HG03457 (cell line): Measurements from ENCODE around the gene KCTD14.
"Not testable (repeated sequence)": the region's sequence is repeated elsewhere in the genome, so short reads cannot be mapped to it uniquely, and the experiment has no call there.

Experiments used
- ATAC-seq: cut with Tn5 transposase; IDR thresholded peaks from one replicate; pipeline ENCODE4 v1.9.1; 2021; ENCODE audit warnings: moderate number of reproducible peaks; ENCODE audit not compliant: unreplicated experiment

KCTD14 gene

DNA sequence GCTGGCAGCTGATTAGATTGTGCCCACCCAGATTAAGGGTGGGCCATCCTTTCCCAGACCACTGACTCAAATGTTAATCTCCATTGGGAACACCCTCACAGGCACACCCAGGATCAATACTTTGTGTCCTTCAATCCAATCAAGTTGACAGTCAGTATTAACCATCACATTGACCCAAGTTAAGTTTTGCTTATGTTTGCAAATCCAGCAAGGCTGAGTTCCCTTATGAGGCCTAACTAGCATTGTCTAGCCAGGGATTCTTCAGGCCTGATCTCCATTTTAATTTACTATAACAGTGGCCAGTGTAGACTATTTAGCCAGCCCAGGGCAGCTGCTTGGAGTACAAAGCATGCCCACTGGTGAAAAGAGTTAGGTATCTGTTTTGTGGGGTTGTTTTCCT, 2.3 kb upstream of the KCTD14 start:
- no peak for ATAC-seq

DNA sequence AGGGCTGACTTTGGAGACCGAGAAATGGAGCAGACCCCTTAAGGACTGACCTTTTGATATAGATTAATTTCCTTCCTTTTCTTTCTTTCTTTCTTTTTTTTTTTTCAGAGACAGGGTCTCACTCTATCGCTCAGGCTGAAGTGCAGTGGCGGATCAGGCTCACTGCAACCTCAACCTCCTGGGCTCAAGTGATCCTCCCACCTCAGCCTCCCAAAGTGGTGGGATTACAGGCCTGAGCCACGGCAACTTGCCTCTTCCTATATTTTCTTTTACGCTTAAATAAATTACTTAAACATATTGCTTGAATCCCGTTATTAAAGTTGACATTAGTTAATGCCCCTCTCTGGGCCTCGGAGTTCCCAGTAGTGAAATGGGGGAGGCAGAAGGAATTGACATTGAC, 350 bp upstream of the KCTD14 start:
- ATAC-seq: no peak

DNA sequence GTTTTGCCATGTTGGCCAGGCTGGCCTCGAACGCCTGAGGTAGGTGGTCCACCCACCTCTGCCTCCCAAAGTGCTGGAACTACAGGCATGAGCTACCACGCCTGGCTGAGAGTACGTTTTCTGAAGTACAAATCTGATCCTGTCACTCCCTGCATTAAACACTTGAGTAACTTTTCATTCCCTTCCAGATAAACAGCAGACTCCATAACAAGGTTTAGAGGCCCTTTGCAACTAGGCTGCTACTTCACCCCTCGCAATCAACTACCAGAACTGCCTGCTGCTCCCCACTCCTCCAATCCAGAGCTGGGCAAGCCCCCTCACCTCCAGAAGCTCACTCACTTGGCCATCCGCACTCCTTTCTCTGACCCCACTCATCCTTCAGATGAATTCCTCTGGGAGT, 1.5 kb downstream of the KCTD14 start:
- no peak for ATAC-seq

DNA sequence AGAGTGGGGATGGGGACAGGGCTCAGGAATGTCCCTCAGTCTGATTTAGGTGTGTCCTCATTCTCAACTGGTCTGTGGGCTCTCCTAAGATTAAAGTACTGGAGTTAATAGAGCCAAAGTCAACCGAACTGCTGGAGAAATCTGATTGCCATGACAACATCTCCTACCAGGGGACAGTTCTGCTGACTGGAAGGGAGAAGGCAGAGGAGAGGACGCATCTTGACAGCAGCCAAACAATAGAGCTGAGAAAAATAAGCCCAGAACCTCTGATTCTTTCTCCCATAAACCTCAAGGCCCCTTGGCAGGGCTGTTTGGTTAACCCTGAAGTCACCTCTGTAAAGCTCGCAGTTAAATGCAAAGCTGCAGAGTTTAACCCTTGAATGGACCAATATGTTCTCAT, 2.8 kb downstream of the KCTD14 start:
- ATAC-seq: no peak

DNA sequence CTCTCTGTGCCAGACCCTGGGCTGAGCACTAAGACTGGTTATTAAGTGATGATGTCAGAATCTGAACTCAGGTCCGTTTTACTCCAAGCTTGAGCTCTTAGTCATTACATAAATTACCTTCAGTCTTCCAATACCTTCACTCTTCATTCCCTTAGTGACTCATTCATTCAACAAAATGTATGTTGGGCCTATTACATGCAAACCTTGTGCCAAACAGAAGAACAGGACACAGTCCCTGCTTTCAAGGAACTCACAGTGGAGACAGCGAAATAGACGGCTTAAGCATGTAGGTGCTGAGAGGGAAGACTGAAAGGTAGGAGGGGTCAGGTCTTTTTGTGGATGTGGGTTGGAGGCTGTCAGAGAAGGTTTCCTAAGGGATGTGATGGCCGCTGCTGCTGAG, 3.3 kb downstream of the KCTD14 start:
- ATAC-seq: no peak

DNA sequence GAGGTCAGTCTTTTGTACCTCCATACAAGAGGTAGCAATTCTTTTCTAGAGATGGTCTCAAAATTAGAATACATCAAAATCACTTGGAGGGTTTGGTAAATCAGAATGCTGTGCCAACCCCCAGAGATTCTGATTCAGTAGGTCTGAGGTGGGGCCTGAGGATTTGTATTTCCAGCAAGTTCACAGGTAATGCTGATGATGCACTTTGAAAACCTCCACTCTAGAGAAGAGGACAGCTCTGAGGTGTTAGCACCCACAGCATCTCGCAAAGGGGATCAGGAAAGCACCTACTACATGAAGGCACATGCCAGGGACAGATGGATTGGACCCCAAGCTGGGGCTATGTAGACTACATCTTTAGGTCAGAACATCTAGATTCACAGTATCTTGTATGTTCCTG, 7.2 kb downstream of the KCTD14 start:
- no peak for ATAC-seq

DNA sequence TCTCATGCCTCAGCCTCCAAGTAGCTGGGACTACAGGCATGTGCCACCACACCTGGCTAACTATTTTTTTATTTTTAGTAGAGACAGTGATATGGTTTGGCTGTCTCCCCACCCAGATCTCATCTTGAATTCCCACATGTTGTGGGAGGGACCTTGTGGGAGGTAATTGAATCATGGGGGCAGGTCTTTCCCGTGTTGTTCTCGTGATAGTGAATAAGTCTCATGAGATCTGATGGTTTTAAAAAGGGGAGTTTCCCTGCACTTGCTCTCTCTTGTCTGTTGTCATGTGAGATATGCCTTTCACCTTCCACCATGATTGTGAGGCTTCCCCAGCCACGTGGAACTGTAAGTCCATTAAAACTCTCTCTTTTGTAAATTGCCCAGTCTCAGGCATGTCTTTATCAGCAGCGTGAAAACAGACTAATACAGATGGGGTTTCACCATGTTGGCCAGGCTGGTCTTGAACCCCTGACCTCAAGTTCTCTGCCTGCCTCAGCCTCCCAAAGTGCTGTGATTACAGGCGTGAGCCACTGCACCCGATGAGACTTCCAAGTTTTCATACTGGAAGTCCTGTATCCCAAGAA, 8.0 kb downstream of the KCTD14 start:
- ATAC-seq: not testable (repeated sequence)

DNA sequence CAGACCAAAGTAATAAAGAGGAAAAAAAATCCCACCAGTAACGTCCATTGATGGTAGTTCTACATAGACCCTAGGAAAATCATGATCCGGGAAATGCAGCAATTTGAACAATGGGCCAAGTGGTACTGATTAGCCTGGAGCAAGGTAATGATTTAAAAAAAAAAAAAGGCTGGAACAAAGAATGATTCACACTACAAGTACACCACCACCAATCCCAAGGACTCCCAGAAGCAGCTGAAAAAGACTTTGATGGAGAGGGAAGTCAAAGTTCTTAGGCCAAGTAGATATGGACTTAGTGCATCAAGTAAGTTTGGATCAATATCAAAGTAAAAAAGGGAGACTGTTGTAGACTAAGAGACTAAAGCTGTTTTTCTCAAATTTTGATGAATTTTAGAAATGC, 11.8 kb downstream of the KCTD14 start:
- no peak for ATAC-seq

DNA sequence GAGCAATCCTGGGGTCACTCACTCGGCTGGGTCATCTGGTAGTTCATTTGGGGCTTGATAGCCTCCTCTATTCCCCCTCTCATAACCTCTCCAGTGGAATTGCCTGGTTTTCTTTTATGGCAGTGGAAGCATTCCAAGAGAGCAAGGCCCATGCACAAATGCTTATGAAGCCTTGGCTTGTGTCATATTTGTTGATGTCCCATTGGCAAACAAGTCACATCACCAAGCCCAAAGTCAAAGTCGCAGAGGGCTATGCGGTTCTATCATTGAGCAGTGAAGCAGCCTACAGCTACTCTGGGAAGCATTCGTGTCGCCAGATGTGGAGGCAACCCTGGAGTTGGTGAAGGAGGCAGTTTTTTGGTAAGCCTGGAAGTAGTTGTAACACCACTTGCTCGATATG, 12.3 kb downstream of the KCTD14 start:
- ATAC-seq: no peak

DNA sequence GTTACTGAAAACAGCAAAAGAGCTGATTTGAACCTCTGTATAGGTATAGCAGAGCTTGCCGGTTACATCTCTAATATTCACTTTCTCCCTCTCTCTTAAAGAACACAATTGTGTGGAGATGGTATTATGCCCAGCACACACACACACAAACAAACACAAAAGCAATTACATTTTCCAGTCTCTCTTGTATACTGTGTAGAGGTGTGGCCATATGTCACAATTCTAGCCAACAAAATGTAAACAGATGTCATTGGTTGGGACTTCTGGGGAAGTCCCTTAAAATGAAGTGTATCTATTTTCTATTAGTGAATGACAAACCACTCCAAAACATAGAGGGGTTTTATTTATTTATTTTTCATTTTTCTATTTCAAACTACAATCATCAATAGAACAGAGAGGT, 12.8 kb downstream of the KCTD14 start:
- ATAC-seq: no peak

DNA sequence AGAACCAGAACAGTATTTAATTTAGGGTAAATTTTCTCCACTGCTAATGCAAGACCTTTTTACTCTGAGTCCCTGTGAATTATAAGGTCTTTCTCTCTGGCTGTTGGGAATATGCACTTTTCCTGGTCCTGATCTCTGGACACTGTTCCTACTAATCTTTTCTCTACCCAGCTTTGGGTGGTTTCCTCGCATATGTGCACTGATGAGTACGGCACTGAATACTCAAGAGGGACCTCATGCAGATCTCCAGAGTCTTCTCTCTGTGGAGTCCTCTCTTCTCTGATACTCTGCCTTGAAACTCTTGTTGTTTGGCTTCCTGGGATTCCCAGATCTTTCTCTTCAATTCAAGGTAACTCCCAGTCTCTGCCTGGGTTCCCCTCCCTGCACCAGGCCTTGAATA, 14.0 kb downstream of the KCTD14 start:
- ATAC-seq: no peak

DNA sequence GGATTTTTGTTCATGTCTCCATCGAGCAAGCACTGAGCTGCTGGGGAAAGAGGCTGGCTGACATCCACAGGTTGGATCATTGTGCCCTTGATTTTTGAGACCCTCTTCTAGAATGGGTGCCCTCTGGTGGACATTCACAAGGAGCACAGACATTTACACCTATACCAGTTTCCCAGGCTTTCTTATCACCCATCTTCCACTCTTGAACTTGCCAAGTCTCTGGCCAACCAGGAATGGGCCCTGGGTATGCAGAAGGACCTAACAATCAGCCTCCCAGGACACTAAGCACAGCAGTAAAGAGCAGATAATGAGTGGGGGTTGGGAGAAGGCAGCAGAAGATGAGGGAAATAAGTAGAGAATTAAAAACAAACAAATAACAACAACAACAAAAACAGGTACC, 22.9 kb downstream of the KCTD14 start:
- ATAC-seq: no peak

DNA sequence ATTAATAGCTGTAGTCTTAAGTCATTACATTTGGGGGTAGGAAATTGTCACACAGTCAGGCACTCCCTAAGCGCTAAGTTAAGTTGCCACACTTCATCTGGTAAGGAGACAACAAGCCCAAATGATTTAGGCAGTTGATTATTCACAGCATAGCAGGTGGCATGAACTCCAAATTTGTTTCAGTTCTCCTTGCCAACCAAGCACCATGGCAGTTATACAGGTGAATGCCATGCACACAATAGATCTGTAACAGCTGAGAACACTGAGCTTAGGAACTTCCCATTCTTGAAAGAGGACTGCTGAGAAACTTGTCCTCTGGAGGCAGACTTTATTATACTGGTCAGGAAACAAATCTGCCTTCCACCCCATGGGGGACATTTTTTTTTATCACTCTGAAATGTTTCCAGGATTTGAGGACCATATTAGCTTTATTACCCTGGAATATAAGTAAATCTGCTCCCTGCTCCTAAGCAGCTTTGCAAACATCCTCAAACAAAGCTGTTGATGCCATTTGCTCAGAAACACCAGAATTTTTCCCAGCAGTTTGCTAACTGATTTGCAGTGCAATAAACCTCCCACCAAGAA, 23.5 kb downstream of the KCTD14 start:
- no peak for ATAC-seq

DNA sequence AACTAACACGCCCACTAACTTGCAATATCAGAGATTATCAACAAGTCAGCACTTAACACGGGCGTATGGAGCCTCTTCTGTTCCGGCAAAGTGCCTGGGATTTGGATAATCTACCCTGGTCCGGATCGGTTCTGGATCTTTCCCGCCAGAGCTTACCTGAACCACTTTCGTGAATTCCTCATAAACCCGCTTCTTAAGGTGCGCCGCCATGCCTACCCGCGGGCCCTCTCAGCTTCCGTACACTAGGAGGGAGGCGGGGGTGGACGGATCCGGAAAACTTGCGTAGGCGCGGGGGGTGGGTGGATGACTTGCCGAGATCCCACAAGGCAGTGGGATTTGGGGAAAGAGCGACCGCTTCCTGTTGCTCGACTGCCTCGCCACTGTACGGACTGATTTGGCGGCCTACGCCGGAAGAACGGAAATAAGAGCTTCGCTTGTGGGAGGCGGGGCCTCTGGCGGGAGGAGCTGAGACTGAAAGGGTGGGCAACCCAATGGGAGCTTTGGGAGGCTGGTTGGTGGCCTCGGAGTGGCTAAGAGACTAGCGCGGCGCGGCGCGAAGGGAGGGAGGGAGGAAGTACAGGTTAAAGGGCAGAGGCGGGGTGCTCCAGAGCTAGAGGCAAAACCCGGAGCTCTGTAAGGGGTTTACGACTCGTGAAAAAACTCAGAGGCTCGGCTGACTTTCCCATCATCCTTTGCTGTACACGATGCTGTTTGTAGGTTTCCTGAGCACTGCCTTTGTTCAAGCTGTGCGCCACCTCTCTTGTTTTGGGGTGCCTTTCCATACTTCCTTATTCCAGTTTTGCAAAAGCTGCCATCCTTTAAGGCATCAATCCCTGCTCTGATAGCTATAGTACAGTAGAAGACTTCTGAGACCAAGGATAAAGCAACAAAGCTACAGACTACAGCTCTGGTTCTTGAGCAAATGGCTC, 28.4 kb downstream of the KCTD14 start, which contains the start of gene INTS4:
Gene INTS4 (minus strand): TSS at position 235 of the 929 bp plus-strand sequence. CDS start 25 bp downstream, at position 210.
- peak; percentile 92 for ATAC-seq

DNA sequence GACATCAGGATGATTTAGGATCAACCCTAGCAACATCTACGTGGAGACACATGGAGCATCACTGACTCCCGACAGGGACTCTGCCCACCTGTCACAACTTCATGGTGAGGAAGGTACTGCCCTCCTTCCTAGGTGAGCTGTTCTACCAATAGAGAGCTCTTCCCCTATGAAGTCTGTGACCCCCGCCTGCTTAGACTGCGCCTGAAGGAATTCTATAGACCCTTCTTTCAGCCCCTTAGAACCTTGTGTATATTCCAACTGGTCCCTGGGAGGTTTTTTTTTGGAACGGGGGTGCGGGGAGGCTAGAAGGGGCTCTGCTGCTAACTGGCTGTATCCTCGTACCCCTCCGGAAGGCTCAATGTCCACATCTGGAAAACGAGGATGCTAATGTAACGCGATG, 29.2 kb downstream of the KCTD14 start:
- no peak for ATAC-seq

DNA sequence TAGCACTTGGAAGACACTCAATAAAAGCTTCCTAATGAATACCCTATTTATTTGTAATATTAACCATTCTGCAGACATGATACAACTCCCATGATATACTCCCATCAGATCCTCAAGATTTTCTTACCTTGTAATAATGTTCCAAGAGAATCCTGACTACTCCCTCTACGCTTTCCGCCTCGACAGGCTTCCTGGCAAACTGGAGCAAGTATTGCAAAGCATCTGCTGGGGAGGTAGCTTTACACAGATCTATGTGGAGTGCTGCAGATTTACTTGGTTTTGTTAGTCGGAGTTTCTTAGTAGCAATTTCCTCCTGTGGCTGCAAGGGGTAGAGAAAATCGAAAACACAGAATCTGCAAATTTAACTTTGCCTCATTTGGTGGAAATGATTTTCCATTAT, 32.1 kb downstream of the KCTD14 start:
- ATAC-seq: no peak

DNA sequence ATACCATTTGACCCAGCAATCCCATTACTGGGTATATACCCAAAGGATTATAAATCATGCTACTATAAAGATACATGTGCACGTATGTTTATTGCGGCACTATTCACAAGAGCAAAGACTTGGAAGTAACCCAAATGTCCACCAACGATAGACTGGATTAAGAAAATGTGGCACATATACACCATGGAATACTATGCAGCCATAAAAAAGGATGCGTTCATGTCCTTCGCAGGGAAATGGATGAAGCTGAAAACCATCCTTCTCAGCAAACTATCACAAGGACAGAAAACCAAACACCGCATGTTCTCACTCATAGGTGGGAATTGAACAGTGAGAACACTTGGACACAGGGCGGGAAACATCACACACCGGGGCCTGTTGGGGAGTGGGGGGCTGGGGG, 36.6 kb downstream of the KCTD14 start:
- ATAC-seq: not testable (repeated sequence)

DNA sequence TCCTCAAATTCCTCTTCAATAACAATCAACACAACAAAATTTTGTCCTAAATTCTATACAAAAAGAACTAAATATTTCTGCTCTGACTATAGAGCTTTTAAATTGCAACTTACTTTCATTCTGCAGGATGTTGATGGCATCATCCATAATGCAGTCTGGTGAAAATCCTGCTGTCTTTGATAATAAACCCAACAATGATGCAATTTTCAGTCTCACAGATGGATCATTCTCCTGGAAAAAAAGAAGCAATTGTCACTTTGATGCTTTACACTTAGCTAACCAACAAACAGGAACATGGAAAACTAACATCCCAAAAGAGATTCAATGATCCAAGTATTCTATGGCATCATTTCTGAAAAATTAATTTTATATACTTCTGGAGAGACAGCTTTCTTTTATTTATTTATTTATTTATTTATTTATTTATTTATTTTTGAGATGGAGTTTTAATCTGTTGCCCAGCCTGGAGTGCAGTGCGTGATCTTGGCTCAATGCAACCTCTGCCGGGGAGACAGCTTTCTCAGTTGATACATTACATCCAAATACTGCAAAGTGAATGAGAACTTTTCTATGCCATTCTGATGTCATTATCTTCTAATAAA, 41.6 kb downstream of the KCTD14 start:
- ATAC-seq: no peak

DNA sequence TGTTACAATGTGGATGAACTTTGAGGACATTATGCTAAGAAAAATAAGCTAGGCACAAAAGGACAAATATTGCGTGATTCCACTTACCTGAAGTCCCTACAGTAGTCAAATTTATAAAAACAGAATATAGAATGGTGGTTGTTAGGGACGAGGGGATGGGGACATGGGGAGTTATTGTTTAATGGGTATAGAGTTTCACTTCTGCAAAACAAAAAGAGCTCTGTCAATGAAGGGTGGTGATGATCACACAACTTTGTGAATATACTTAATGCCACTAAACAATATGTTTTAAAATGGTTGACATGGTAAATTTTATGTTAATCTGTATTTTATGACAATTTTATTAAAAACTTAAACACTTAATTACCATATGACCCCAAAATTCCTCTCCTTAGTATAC, 54.7 kb downstream of the KCTD14 start:
- peak; percentile 71 for ATAC-seq

DNA sequence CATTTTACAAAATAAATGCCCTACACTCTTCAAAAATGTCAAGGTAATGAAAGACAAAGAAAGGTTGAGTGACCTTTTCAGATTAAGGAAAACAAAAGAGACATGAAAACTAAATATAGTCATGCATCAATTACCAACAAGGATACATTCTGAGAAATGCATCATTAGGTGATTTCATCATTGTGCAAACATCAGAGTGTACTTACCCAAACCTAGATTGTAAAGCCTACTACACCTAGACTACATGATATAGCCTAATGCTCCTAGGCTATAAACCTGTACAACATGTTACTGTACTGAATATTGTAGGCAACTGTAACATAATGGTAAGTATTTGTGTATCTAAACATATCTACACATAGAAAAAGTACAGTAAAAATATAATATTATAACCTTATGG, 55.3 kb downstream of the KCTD14 start:
- no peak for ATAC-seq

DNA sequence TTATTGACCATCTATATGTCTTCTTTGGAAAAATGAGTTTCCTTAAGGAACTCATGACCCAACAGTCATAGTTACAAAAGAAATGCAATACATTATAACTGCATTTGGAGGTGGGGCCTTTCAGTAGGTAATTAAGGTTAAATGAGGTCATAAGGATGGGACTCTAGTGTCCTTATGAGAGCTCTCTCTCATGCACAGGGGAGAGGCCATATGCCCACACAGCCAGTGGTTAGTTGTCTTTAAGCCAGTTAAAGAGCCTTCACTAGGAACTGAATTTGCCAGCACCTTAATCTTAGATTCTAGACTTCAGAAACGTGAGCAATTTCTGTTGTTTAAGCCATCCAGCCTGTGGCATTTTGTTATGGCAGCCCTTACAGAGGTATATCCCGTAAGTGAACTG, 56.0 kb downstream of the KCTD14 start:
- no peak for ATAC-seq

DNA sequence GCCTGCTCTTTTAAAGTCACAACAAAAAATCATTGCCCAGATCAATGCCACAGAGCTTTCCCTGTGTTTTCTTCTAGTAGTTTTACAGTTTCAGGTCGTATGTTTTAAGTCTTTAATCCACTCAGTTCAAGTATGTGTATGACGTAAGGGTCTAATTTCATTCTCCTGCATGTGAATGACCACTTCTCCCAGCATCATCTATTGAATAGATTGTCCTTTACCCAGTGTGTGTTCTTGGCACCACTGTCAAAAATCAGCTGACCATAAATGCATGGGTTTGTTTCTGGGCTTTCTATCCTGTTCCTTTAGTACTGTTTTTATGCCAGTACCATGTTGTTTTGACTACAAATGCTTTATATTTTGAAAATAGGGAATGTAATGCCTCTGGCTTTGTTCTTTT, 56.7 kb downstream of the KCTD14 start:
- no peak for ATAC-seq
